Measurements from ENCODE around the gene GPC2. TPM values are rescaled to one million over a fixed set of nuclear protein-coding genes. Genes with fewer than 3 reads are reported as not detected.

The GPC2 gene
- total RNA-seq, 1 experiment from 2014 or later = 45.2 TPM

DNA sequence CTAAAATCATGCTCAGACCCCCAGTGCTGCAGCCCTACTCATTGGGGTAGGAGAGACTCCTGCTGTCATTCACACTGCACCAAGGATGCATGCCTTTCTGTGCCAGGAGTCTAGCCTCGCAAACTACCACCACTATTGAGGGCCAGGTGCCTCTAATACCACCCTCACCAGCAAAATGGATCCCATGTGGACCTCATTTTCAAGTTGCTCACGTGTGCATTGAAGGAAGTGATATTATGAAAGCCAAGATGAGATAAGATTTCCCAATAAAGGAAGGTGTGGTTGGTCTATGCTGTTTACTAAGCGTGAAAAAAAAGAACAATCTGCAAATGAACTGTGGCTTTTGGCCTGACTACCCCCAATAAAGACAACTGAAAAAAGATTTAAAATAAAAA, 35.6 kb downstream of the GPC2 start:
- Histone ChIP-seq H3K18ac (ENCODE audit: insufficient read length, low read depth, low read length) (no peak overlapping the region), H3K27ac (ENCODE audit: insufficient read length, low read depth, low read length) (no peak overlapping the region), H3K4me2 (ENCODE audit: insufficient read depth, insufficient read length, low read length) (no peak overlapping the region), H4K5ac (ENCODE audit: insufficient read length, low read depth, low read length) (no peak overlapping the region), H4K8ac (replicated peaks; ENCODE audit: insufficient read length, low read depth, low read length) (no peak overlapping the region), H4K20me1 (ENCODE audit: control insufficient read depth, insufficient read depth, insufficient read length) (no peaks in the 10 kb centered on the region), H3K9ac (ENCODE audit: extremely low read depth, insufficient read length, low read length) (no peak overlapping the region), H3K79me2 (ENCODE audit: insufficient read depth, low read length) (no peaks in the 10 kb centered on the region), H3K4me1 (ENCODE audit: insufficient read depth, low read length) (no peaks in the 10 kb centered on the region), H3T11ph (ENCODE audit: low read length) (no peak overlapping the region), H2BK12ac (ENCODE audit: insufficient read length, low read depth, low read length) (no peak overlapping the region), H2BK20ac (ENCODE audit: low read depth, low read length, poor library complexity, severe bottlenecking) (no peak overlapping the region), H3K27me3 (ENCODE audit: insufficient read depth, low read length) (no peaks in the 10 kb centered on the region), H4K91ac (ENCODE audit: insufficient read length, low read depth, low read length) (no peak overlapping the region), H3K9me3 (ENCODE audit: control insufficient read depth, low read depth, low read length) (no peaks in the 10 kb centered on the region), H3K23me2 (ENCODE audit: insufficient read length, low read depth, low read length, poor library complexity, severe bottlenecking) (no peaks in the 10 kb centered on the region), H2BK120ac (ENCODE audit: low read depth, low read length, poor library complexity, severe bottlenecking) (no peak overlapping the region), H2BK5ac (ENCODE audit: insufficient read length, low read length) (no peak overlapping the region), H2AFZ (ENCODE audit: low read length) (no peak overlapping the region), H3K56ac (ENCODE audit: insufficient read length, low read depth, low read length) (no peak overlapping the region), H3K14ac (ENCODE audit: insufficient read depth, low read length) (no peak overlapping the region), H2BK15ac (ENCODE audit: low read depth, low read length) (no peak overlapping the region), H2AK5ac (ENCODE audit: insufficient read length, low read length) (no peak overlapping the region), H3K4ac (ENCODE audit: low read depth, low read length) (no peak overlapping the region), H3K23ac (ENCODE audit: insufficient read length, low read depth, low read length) (no peak overlapping the region), H3K79me1 (ENCODE audit: insufficient read depth, low read depth, low read length, poor library complexity, severe bottlenecking) (no peaks in the 10 kb centered on the region)
- TF ChIP-seq CTCF (conservative IDR thresholded peaks at IDR 0.05) = no peak
- no peaks in the 10 kb centered on the region; a peak in 2 of 7 replicates for H3K36me3 Mint-ChIP-seq (ENCODE audit: insufficient read depth in 1 of 3, low read depth in 3 of 3)
- no peak overlapping the region for H3K4me3 Mint-ChIP-seq
- no peak overlapping the region for H3K27ac Mint-ChIP-seq
- H3K9me3 Mint-ChIP-seq = no peaks in the 10 kb centered on the region
- DNase-seq = no peak
- H3K4me1 Mint-ChIP-seq = peaks cover 10 to 12% of the 10 kb centered on the region in 2 experiments
- peaks cover 4% of the 10 kb centered on the region; the same call in 1 of the 2 replicates for H3K27me3 Mint-ChIP-seq (ENCODE audit: low read depth)
- WGBS (ENCODE audit: extremely low coverage, insufficient read length, low lambda C conversion rate) = no CpG with 5 or more reads among the region's 3 CpGs

Measured in H9 (cell line).